Gastrocnemius medialis (tissue), 4 donors: Measurements from ENCODE around the gene BTAF1.

Experiments
- POLR2A ChIP-seq, 2 donors: fragments of 450-650 bp; IDR thresholded peaks; one replicate each; pipeline ENCODE4 v1.6.1; 2017; ENCODE audit warnings: antibody characterized with exemption in 2 of 2, mild to moderate bottlenecking in 2 of 2, moderate library complexity in 2 of 2
- TF ChIP-seq, protein P1 (sequence below), 5 experiments: fragments of 450-650 bp in 3 of 5; fragments of 200-600 bp in 2 of 5; sonication (generic) in 2 of 5; IDR thresholded peaks in 4 of 5; conservative IDR thresholded peaks in 1 of 5; 1 replicate in 4 of 5; 2 replicates in 1 of 5; pipeline ENCODE4 v1.5.1; 2016 to 2019; ENCODE audit warnings: antibody characterized with exemption in 5 of 5, mild to moderate bottlenecking in 3 of 5, moderate library complexity in 3 of 5

GRCh38 chr10:91957091-91957490 is 33.5 kb downstream of the BTAF1 start:
- TF ChIP-seq, protein P1, sequence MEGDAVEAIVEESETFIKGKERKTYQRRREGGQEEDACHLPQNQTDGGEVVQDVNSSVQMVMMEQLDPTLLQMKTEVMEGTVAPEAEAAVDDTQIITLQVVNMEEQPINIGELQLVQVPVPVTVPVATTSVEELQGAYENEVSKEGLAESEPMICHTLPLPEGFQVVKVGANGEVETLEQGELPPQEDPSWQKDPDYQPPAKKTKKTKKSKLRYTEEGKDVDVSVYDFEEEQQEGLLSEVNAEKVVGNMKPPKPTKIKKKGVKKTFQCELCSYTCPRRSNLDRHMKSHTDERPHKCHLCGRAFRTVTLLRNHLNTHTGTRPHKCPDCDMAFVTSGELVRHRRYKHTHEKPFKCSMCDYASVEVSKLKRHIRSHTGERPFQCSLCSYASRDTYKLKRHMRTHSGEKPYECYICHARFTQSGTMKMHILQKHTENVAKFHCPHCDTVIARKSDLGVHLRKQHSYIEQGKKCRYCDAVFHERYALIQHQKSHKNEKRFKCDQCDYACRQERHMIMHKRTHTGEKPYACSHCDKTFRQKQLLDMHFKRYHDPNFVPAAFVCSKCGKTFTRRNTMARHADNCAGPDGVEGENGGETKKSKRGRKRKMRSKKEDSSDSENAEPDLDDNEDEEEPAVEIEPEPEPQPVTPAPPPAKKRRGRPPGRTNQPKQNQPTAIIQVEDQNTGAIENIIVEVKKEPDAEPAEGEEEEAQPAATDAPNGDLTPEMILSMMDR (IDR thresholded peaks at IDR 0.05 in 4 of 5, conservative IDR thresholded peaks at IDR 0.05 in 1 of 5) = no peak
- no peak for TF ChIP-seq POLR2A (IDR thresholded peaks at IDR 0.05)
